Stimulated activated CD4-positive, alpha-beta T cell treated with anti-CD3 and anti-CD28 coated beads, Interleukin-1b, Interleukin-23, amount 100 ng/mL, for 48 hours (primary cell): ENCODE measurements around the gene WDR41.
"Not testable (repeated sequence)": the region's sequence is repeated elsewhere in the genome, so short reads cannot be mapped to it uniquely, and the experiment has no call there.

Experiments
- DNase-seq: peaks from one replicate; pipeline ENCODE4 v3.0.0-alpha.2; 2020

The WDR41 gene

DNA sequence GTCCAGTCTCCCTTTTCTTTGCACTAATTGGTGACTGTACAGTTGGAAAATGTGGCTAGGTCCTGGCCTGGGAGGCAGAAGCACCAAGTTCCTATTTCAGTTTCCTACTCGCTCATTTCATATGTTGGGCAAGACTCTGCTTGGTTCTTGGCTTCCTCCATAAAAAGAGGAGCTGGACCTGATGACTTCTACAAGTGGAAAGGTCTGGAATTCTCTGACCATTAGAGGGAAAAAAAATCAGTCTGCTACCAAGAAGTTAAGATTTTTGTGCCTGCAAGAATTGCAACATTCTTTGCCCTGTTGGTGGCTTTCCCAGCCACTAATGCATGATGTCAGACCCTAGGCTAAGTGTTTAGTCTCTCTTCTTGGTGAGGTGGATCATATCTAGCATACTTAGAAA lies 91.5 kb downstream of the WDR41 start:
- DNase-seq, result no peak

DNA sequence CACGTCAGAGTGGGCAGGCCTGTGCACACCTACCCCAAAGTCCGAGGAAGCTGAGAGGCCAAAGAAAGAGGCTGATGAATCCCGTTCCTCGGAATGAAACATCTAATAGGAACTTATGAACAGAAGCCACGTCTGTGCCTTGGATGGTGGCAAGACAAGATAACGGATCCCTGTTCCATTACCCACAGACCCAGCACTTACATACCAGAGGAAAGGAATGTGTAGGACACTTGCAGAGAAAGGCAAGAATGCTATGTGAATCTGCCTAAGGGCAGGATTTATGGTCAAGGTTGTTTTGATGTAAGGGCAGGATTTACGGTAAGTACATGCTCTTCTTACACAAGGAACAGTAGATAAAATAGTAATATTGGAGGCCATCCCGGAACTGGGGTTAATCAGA lies 93.2 kb downstream of the WDR41 start:
- no peak for DNase-seq

GRCh38 chr5:77398458-77398857 lies 93.7 kb downstream of the WDR41 start:
- no peak for DNase-seq

- no peak for DNase-seq
Observed at GRCh38 chr5:77397686-77398292, 94.3 kb downstream of the WDR41 start.

- DNase-seq, result no peak
Observed at GRCh38 chr5:77396017-77396416, 96.1 kb downstream of the WDR41 start.

GRCh38 chr5:77394064-77394715 lies 97.9 kb downstream of the WDR41 start:
- DNase-seq, result no peak

GRCh38 chr5:77391240-77391765 lies 100.8 kb downstream of the WDR41 start:
- DNase-seq, result no peak

DNA sequence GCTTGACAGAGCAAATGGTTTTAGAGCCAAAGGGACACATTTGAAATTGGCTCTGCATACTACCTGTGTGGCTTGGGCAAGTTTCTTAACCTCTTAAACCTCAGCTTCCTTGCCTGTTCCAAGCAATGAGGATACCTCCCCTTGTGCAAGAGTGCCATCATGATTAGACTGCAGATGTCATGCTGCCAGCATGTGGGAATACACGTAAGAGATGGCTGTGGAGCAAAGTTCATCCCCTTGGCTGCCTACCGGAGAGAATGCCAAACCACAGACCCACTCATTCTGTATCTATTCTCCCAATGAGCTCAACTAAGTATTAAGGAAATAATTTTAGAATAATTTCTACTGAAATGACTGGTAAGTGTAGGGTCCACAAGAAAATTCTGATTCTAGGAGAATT lies 101.3 kb downstream of the WDR41 start:
- no peak for DNase-seq

DNA sequence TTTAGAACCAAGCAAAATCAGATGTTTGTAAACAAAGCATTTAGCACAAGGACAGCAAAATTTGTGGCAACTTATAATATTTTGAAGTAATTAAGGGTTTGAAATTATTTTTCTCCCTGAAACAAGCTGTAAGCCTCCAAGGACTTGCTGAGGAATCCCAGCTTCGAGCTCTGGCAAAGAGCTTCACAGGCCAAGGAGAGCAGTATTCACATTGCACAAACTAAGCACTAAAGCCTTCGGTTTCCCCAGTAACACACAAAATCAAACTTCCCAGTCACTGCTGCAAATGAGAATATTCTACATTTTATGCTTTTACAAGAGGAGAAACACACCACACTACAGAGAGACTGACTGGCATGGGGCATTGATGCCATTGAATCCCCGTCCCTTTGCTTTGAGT lies 101.9 kb downstream of the WDR41 start:
- no peak for DNase-seq

DNA sequence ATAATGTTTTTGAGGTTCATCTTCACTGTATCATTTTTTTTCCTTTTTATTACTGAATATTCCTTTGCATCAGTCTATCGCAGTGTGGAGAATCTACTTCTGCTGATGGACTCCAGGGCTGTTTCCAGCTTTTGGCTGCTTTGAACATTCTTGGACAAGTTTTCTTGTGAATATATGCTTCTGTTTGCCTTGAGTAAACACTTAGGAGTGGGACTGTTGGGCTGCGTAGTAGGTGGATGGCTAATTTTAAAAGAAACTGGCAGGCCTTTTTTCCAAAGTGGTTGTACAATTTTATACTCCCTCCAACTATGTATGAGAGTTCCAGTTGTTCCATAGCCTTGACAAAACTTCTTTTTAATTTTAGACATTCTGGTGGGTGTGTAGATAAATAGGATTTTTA lies 102.4 kb downstream of the WDR41 start:
- DNase-seq, result no peak

DNA sequence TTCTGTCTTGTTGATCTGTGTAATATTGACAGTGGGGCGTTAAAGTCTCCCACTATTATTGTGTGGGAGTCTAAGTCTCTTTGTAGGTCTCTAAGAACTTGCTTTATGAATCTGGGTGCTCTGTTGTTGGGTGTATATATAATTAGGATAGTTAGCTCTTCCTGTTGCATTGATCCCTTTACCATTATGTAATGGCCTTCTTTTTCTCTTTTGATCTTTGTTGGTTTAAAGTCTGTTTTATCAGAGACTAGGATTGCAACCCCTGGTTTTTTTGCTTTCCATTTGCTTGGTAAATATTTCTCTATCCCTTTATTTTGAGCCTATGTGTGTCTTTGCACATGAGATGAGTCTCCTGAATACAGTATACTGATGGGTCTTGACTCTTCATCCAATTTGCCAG lies 105.8 kb downstream of the WDR41 start:
- not testable (repeated sequence) for DNase-seq

GRCh38 chr5:77383336-77383735 lies 108.8 kb downstream of the WDR41 start:
- DNase-seq, result not testable (repeated sequence)
